Stimulated activated CD4-positive, alpha-beta T cell treated with anti-CD3 and anti-CD28 coated beads, Interleukin-1b, Interleukin-23, amount 100 ng/mL, for 48 hours (primary cell): ENCODE results near the gene RPL15.

Experiments used
- DNase-seq: peaks from one replicate; pipeline ENCODE4 v3.0.0-alpha.2; 2020

RPL15 gene

DNA sequence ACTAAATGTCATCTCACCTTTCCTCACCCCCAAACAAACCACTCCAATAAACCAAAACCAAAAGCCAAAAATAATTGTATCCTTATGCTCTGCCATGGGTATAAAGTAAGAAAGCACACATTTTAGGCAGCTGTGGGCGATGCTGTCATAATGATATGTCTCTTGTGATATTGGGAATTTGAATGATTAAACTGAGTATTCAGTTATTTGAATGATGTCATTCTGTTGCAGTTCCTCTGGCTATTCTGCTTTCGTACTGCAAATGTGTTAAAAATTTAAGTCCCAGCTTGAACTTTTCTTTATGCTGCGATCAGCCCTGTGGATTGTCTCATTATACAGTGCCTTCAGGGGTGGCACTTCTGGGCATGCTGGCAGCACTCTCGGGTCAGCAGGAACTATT lies 17.3 kb downstream of the RPL15 start:
- no peak for DNase-seq

DNA sequence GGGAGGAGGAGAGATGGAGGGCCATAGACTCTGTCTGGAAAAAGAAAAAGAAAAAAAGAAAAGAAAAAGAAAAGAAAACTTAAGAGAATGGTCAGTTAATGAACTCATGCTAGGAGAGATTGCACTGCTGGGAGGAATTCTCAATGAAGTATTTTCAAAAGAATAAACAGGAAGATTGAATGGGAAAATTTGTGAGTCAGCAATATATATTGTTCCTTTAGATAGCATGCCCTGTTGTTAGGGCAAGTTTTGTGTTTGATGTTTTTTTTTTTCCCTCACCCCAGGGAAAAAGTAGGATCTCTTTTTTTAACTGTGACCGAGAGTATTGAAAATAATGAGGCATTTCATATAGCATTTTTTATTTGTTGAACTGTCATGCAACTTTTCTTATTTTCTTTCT lies 20.4 kb downstream of the RPL15 start:
- no peak for DNase-seq

DNA sequence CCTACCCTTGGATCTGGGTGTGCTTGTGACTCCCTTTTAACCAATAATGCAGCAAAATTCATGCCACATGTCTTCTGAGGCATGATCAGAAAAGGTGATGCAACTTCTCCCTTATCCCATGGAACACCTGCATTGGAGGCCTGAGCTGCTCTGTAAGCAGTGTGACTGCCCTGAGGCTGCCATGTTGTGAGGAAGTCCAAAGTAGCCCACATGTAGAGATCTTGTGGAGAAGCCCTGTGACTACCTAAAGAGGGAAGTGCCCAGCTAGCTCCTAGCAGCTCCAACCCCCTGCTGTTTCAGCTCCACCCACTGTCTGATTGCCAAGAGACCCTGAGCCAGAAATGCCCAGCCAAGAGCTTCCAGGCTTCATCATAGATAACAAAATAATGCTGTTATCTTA lies 21.8 kb downstream of the RPL15 start:
- DNase-seq = no peak

DNA sequence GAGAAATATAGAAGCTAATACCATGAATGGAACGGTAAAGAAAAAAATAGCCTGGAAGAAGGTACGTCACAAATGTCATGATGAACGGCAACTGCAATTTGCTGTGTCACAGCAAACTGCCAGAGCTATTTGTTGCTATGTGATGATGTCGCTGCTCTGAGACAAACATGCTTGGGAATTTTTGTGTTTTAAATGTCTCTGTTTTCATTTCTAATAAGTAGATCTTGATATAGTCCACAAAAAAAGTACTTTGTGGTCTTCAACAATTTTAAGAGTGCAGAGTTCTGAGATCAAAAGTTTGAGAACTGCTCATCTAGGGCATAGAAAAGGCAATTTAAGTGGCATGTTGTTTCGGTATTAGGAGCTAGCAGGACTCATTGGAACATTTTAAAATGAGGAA lies 23.8 kb downstream of the RPL15 start:
- no peak for DNase-seq

DNA sequence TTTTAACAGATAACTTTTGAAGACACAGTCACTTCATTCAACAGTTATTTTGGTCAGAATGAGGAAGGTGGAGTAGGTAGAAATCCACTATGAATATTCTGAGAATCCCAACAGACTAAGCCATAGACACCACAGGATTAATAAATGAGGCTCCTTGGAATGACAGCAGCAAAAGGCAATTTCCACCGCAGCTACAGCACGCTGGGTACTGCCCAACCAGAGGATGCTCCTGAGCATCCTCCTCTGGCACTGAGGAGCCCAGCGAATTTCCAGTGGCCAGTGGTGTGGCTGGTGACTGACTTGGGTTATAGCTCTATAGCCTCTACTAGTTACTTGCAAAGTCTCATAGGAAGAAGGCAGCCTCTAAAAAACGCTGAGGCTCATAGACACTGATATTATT lies 24.5 kb downstream of the RPL15 start:
- DNase-seq = no peak

DNA sequence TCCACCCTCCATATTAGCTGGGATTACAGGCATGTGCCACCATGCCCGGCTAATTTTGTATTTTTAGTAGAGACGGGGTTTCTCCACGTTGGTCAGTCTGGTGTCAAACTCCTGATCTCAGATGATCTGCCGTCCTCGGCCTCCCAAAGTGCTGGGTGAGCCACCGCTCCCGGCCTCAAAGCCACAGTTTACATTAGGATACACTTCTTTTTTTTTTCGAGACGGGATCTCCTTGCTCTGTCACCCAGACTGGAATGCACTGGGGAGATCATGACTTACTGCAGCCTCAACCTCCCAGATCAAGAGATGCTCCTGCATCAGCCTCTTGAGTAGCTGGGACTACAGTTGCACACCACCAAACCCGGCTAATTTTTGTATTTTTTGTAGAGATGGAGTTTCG lies 25.6 kb downstream of the RPL15 start:
- DNase-seq = no peak

DNA sequence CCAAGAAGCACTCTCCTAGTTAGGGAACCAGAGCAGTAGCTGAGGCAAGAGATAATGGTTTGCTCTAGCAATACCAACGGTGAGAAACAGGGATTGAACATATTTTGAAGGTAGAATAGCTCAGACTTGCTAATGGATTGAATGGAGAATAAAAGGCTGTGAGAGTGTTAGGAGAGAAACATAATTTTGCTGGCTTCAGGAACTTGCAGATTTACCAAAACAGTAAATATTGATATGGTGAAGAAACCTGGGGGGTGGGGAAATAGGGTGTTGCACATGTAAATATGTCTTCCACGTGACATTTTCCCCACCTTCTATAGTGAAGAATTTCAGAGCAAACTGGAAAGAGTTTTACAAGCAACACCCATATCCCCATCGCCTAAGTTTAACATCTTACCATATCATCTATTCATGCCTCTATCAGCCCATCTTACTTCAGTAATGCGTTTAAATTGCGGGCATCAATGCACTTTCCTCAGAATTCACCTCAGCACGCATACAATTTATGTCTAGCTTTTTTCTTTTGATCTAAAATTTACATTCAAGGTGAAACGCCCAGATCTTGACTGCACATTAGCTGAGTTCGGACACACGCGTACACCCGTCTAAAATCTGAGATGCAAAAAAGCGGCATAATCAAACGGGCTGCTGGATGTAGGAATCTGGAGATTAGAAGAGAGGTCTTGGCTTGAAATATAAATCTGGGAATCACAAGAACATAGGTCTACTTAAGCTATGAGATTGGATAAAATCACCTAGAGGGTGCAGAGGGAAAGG lies 27.3 kb downstream of the RPL15 start:
- DNase-seq = no peak

DNA sequence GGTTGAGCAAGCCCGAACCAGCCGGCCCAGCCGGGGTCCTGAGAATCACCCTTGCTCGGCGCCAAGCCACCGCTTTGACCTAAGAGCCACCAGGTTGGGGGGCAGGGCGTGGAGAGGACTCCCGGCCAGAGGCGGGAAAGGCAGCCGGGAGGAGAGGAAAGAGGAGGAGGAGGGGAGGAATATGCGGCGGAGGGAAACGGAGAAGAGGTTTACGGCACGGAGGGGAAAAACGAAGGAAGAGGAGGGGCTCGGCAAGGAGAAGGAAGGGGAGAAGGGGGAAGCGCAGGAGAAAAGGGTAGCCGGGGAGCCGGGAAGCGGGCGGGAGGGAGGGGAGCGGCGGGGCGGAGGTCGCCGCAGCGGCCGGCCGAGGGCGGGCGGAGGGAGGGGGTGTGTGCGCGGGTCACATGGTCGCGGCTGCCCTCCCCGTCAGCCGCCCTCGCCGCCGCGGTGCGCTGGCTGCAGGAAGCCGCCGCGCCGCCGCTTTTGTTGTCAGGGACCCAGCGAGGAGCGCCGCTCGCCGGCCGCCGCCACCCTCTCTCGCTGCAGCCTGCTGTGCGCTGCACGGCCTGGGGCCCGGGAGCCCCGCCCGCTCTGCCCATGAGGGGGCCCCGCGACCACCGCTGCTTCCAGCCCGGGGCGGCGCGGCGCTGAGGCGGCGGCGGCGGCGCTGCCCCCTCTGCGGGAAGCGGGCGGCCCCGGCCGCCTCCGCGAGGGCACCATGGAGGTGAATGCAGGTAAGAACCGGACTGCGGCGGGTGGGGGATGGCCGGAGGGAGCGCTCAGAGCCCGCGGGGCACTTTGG lies 28.1 kb downstream of the RPL15 start, which contains the start of gene NR1D2:
Gene NR1D2 (plus strand): TSS at position 426 of the 802 bp plus-strand sequence. CDS start 293 bp downstream, at position 719.
- peak; percentile 67 for DNase-seq

DNA sequence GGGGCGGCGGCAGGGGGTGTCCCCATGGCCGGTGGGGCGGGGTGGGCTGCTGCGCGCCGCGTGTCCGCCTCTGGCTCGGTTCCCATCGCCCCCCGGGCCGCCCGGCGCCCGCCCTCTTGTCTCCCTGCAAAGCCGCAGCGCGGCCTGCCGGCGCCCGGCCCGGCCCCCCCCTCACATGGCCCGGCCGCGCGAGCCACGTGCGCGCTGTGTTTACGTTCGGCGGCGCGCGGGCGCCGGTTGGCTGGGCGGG lies 28.7 kb downstream of the RPL15 start:
- no peak for DNase-seq

DNA sequence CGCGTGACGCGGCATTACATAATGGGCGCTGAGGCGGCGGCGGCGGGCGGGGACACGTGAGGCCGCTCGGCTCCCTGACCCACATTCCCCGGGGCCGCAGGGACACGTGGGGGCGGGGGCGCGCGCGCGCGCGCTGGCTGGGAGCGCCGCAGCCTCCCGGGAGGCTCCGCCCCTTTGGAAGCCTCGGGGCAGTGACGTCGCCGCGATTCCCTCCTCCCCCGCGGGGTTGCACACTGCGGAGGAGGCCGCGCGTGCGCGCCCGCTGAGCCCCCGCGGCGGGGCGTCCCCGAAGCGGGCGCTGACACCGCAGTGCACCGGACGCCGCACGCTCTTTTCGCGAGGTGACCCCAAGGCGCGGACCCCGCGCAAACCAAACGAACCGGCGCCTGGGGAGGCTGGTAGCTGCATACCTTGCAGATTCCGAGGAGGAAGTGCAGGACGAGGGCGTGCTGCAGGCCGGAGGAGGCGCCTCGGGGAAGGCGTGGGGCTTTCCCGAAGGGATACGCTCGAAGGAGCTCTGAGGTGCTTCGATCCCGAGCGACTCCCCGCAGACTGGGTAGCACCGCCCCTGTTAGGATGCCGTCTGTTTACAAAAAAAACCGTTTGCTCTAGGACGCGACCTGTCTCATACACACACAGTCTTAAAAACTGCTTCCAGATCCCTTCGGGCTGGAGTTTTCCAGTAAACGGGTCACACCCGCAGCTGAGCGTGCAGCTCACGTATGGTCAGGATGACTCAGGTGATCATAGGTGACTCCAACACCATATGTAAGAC lies 29.2 kb downstream of the RPL15 start:
- peak; percentile 96 for DNase-seq

DNA sequence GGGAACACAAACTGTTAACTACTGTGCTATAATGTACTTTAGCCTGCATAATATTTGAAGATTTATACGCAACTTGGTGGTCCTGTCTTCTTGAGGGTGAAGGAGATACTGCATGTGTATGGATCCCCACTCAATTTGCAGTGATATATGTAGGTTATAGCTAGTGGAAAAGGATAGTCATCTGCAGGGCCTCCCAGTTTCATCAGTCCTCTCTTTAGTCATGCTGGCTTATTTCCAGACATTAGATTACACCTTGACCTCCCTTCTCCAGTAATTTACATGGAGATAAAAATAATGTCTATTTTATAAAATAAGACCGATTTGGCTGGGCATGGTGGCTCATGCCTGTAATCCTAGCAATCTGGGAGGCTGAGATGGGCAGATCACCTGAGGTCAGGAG lies 31.8 kb downstream of the RPL15 start:
- no peak for DNase-seq

DNA sequence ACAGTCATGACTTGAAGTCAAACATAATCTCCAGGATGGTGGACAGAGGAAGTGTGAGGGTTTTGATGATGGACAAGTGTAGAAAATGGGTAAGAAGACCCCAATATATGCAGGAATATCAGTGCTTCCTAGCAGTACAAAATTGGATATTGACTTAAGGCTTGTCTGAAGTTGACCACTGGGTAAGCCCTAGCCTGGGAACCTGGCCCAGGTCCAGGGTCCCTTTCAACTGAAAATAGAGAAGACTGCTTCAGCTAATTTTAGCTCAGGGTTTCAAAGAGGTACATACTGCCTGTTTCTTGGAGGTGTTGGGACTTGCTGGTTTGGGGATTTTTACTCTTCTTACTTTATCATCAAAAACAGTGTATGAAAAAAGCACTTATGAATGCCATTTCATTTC lies 32.9 kb downstream of the RPL15 start:
- no peak for DNase-seq

DNA sequence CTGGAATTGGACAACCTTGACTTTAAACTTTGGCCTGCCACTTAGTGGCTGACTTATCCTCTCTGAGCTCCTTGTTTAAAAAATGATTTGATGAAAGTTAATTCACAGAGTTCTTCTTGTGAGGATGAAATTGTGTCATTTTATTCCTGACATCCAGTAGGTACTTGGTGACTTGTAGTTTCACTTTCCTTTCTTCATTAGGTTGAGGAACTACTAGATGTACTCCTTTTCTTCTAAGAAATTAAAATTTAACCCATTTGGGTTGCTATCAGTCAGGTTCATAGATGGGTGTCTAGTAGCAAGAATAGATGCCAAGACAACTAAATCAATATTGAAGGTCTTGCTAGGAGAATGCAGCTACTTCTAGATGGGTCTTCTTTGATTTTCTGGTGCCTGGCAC lies 33.4 kb downstream of the RPL15 start:
- DNase-seq = no peak

DNA sequence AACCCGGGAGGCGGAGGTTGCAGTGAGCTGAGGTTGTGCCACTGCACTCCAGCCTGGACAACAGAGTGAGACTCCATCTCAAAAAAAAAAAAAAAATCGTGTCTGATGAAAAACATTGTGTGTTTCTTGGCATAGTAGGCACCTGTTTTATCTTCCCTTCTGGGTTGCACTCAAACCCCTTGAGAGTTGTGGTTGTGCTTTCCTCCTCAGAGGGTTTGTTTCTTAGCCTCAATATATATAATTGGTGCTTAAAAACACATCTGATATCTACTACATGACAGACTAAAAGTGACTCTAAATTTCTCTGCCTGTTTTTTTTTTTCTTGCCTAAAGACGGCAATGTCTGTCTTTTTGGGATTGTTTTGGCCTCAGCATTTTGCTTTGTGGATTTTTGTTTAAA lies 35.7 kb downstream of the RPL15 start:
- DNase-seq = no peak

DNA sequence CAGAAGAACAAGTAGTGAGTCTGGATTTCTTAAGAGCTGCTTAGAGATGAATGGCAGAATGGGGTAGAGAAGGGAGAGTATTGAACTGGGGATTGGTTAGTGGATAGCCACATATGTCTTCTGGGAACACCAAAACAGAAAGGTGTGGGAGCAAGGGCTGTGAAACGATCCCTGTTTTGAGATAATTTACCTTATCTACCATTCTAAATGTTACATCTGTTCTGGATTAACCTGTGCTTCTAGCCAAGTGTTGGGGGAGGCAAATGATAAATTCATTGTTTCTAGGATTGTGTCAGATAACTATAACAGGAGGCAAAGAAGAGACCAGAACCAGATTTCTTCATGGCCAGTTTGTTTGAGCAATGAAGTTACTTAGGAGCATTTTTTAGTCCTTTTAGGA lies 36.6 kb downstream of the RPL15 start:
- DNase-seq = no peak

DNA sequence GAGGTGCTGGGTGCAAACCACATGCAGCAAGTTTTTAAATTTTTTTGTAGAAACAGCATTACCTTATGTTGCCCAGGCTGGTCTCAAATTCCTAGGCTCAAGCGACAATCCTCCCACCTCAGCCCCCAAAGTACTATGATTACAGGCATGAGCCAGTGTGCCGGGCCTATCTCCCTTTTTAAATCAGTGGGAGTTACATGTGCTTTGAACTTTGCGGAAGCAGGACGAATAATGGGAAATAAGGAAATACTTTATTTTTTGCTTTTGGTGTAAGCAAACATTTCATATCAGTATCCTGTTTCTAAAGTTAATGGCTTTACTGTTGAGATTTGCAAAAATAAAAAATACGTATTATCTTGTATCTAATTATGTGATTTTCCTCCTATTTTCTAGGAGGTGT lies 37.2 kb downstream of the RPL15 start:
- no peak for DNase-seq

DNA sequence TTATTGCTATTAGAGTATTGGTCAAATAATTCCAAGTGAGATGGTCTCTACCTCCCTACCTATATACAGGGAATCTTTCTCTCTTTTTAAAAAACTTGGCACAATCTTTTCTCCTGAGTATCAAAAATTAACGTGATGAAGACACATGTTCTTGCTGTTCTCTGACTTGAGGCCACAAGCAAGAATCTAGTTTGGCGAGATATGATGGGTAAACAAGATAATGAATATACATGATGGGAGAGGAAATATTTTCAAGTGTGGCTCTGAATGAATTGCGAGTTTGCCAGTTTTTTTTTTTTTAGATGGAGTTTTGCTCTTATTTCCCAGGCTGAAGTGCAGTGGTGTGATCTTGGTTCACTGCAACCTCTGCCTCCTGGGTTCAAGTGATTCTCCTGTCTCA lies 39.8 kb downstream of the RPL15 start:
- no peak for DNase-seq

DNA sequence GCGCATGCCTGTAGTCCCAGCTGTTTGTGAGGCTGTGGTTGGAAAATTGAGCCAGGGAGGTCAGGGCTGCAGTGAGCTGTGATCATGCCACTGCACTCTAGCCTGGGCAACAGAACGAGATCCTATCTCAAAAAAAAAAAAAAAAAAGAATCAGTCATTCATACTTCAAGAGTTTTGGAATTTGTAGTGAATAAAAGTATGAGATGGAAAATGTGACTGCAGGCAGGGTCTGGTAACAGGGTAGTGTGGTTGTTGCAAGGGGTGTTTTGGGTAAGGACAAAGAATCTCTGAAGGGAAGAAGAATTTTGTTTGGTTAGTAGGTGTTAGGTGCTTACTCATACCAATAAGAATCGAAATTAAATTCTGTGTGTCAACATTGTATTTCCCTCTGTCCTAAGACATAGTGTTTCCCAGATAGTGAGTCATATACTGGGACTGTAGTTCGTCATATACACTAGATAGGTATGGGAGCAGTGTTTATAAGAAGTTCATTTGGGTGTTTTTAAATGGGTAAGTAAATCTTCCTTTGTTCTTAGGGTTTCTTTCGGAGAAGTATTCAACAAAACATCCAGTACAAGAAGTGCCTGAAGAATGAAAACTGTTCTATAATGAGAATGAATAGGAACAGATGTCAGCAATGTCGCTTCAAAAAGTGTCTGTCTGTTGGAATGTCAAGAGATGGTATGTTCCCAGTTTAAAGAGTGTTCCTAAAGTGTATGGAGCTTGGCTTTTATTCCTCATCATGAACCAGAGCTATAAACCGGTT lies 42.4 kb downstream of the RPL15 start:
- DNase-seq = no peak

DNA sequence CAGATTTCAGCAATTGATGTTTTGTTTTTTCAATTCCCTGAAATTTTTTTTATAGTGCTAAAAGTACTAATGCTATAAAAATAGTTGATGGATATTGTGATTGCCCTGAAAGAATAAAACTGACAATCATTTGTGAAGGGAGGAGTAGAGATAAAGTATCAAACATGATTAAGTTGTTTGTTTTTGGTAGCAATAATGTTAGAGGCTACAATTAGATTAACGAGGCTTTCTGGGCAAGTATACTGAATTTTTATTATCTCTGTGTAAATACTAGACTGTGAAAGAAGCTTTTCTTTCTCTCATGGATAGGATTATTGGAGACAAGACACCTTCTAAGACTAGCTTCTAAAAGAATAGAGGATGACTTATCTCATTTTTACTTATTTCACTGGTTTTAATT lies 43.7 kb downstream of the RPL15 start:
- DNase-seq = no peak

DNA sequence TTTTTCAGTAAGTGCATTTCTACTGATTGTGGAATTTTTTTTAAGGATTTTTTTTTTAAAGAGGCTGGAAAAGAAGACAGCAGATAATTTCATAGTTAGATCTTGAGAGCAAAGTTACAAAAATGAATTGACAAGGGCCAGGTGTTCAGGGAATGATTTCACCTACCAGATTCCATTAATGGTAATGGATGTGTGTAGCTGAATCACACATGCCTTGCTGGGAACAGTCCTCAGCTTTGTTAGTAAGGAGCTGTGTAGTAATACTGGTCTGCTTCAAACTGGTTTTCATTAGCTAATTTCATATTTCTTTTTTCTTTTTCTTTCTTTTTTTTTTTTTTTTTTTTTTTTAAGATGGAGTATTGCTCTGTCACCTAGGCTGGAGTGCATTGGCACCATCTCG lies 44.1 kb downstream of the RPL15 start:
- no peak for DNase-seq

DNA sequence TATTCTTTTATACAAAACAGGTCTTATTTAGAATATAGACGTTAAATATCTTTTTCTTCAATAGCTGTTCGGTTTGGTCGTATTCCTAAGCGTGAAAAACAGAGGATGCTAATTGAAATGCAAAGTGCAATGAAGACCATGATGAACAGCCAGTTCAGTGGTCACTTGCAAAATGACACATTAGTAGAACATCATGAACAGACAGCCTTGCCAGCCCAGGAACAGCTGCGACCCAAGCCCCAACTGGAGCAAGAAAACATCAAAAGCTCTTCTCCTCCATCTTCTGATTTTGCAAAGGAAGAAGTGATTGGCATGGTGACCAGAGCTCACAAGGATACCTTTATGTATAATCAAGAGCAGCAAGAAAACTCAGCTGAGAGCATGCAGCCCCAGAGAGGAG lies 45.0 kb downstream of the RPL15 start:
- no peak for DNase-seq

DNA sequence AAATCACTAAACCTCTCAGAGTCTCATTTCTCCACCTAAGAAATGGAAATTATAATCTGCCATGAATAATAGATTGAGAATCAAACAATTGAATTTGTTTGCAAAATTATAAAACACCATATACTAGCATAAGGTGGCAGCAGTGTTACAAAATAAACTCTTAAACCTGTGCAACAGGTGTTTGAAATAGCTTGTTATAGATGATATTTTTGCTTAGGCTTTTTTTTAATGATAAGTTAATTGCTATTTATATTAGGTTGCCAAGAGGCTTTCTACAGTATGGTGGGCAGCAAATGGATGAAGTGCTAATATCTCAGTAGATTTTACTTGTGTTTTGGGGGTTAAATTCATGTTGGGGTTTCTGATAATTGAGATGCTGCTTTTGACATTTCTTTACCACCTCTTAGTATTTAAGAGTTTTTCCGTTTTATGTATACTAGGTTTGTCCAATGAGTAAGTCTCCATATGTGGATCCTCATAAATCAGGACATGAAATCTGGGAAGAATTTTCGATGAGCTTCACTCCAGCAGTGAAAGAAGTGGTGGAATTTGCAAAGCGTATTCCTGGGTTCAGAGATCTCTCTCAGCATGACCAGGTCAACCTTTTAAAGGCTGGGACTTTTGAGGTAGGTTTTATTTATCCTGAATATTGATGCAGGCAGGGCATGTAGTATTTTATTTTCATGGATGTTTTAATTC lies 47.8 kb downstream of the RPL15 start:
- no peak for DNase-seq

DNA sequence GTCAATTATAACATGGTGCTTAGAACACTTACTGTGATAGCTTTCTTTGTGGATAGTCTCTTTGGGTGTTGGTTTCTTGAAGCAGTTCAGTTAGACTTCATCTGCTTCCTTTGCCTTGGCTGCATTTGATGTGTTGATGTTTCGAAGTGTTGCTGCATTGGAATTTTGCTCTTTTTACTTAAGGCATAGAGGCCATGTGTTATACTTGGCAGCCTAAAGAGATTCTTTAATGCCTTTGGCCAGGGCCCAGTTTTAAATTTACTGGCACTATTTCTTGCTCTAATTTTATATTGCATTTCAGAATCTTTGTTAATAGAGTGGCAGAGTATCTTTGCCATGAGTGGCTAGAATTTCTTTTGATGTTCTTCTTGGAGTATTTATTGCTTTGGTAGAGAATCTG lies 49.4 kb downstream of the RPL15 start:
- DNase-seq = no peak
